Measurements from ENCODE around the gene ZBTB49.
A peak's percentile ranks its signal among the peaks of the same experiment; 100 is the strongest.

ZBTB49 gene

GRCh38 chr4:4268776-4269175, 21.3 kb upstream of the ZBTB49 start:
- no peak overlapping the region for H3K4me3 ChIP-seq (ENCODE audit: low read length)
- TF ChIP-seq ZNF274 (IDR thresholded peaks at IDR 0.05; ENCODE audit: low read depth, low read length): no peak

- no peak for TF ChIP-seq ZNF274 (IDR thresholded peaks at IDR 0.05; ENCODE audit: low read depth, low read length)
These were observed 20.7 kb upstream of the ZBTB49 start for GRCh38 chr4:4269331-4269731.

GRCh38 chr4:4269856-4270255, 20.2 kb upstream of the ZBTB49 start:
- TF ChIP-seq ZNF274 (IDR thresholded peaks at IDR 0.05; ENCODE audit: low read depth, low read length): no peak
- H3K4me3 ChIP-seq (ENCODE audit: low read length): no peak overlapping the region

More at GRCh38 chr4:4269331-4269731, 20.7 kb upstream of the ZBTB49 start:
- no peak overlapping the region for H3K4me3 ChIP-seq (ENCODE audit: low read length)

DNA sequence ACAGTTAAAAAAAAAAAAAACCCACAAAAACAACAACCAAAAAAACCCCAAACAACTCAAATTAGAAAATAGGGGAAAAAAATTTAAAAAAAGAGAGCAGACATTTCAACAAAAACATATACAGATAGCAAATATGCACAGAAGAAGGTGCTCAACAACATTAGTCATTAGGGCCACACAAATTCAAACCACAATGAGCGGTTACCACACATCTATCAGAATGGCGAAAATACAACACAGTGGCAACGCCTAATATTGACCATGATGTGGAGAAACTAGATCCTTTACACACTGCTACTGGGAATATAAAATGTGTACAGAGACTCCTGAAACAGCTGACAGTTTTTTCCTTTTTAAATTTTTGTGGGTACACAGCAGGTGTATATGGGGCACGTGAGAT, 19.5 kb upstream of the ZBTB49 start:
- TF ChIP-seq ZNF274 (IDR thresholded peaks at IDR 0.05; ENCODE audit: low read depth, low read length): no peak
- no peak overlapping the region for H3K4me3 ChIP-seq (ENCODE audit: low read length)

DNA sequence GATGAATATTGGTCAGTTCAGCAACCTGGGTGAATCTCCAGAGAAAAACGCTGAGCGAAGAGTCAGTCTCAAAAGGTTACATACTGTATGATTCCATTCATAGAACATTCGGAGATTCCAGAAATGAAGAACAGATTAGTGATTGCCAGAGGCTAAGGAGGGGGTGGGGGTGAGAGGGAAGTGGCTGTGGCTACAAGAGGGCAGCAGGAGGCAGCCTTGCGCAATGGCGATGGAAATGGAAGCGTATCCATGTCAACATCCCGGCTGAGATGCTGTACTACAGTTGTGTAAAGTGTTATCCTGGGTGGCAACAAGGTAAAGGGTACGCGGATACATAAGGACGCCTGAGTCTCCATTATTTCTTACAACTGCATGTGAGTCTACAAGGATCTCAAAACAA, 18.1 kb upstream of the ZBTB49 start:
- no peak overlapping the region for H3K4me3 ChIP-seq (ENCODE audit: low read length)

DNA sequence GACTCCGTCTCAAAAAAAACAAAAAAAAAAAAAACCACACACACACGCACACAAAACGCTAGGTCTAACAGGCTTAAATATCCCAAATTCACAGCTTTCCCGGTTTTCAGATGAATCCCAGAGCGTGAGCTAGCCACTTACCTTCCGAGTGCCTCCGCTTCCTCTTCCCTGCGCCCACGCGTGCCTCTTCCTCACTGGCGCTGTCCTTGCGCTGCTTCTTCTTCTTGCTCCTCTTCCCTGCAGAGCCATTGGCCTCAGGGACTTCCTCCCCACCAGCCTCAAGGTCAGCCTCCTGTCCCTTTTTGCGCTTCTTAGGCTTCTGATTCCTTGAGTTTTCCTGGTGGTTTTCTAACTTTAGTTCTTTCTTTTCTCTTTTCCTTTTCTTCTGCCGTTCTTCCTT, 15.8 kb upstream of the ZBTB49 start:
- H3K4me3 ChIP-seq (ENCODE audit: low read length): no peak overlapping the region
- TF ChIP-seq ZNF274 (IDR thresholded peaks at IDR 0.05; ENCODE audit: low read depth, low read length): no peak

More for the DNA sequence above, 18.1 kb upstream of the ZBTB49 start:
- TF ChIP-seq ZNF274 (IDR thresholded peaks at IDR 0.05; ENCODE audit: low read depth, low read length): no peak

DNA sequence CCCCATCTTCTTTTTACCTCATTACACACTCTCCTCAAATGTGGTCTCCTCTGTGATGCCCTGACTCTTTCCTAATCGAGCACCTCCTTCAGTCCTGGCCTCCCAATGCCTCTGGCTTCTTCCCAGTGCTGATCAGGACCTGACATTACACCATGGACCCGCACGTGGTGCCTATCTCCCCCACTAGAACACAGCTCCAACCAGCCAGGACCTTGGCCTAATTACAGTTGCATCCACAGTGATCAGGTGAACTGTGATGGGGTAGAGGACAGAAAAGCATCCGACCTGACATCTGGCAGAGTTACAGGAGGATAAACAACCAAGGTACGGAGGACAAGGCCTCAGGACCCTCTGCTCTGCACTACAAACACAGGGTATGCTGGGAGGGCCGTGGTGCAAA, 12.5 kb upstream of the ZBTB49 start:
- no peak for TF ChIP-seq ZNF274 (IDR thresholded peaks at IDR 0.05; ENCODE audit: low read depth, low read length)
- H3K4me3 ChIP-seq (ENCODE audit: low read length): no peak overlapping the region

DNA sequence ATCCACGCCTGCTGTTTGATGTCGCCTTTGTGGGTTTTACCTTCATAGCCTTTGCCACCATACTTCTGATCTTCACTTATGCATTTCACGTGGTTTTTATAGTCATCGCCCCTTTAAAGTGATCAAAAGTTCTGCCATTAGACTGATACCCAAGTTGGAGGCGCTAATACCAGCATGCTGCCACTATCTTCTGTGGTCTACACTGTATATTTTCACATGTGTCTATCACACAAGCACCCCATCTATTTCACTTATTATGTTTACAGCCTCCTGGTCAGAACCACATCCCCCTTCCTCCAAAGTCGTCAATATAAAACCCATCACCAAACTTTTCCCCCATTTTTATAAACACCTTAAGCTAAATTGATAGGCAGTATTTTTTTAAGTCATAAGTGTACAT, 8.3 kb upstream of the ZBTB49 start:
- no peak for TF ChIP-seq ZNF274 (IDR thresholded peaks at IDR 0.05; ENCODE audit: low read depth, low read length)
- no peak overlapping the region for H3K4me3 ChIP-seq (ENCODE audit: low read length)

GRCh38 chr4:4284827-4285618, 5.0 kb upstream of the ZBTB49 start:
- no peak for TF ChIP-seq ZNF274 (IDR thresholded peaks at IDR 0.05; ENCODE audit: low read depth, low read length)
- no peak overlapping the region for H3K4me3 ChIP-seq (ENCODE audit: low read length)

- no peak overlapping the region for H3K4me3 ChIP-seq (ENCODE audit: low read length)
- no peak for TF ChIP-seq ZNF274 (IDR thresholded peaks at IDR 0.05; ENCODE audit: low read depth, low read length)
These were observed 2.0 kb upstream of the ZBTB49 start for GRCh38 chr4:4288098-4288497.

- peak overlapping the region; percentile 90 for H3K4me3 ChIP-seq (ENCODE audit: low read length)
- TF ChIP-seq ZNF274 (IDR thresholded peaks at IDR 0.05; ENCODE audit: low read depth, low read length): no peak
These were observed 996 bp upstream of the ZBTB49 start for GRCh38 chr4:4289055-4289454.

GRCh38 chr4:4289597-4289940, 482 bp upstream of the ZBTB49 start:
- TF ChIP-seq ZNF274 (IDR thresholded peaks at IDR 0.05; ENCODE audit: low read depth, low read length): no peak

DNA sequence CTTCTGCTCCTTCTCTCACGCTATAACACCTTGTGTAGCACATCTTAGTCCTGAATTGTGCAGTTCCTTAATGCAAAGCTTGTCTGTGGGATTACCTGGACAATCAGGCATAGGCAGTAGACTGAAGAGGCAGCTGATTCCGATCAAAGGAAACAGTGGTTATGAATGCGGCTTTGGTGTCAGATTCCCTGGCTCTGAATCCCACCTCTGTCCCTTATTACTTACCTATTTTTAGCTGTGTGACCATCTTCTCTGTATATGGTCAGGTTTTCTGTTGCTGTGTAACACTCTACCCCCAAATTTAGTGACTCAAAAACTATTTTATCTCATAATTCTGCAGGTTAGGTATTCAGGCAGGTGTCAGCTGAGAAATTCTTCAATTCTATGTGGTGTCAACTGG, 3.2 kb downstream of the ZBTB49 start:
- no peak overlapping the region for H3K4me3 ChIP-seq (ENCODE audit: low read length)
- no peak for TF ChIP-seq ZNF274 (IDR thresholded peaks at IDR 0.05; ENCODE audit: low read depth, low read length)

More at GRCh38 chr4:4289597-4289940, 482 bp upstream of the ZBTB49 start:
- H3K4me3 ChIP-seq (ENCODE audit: low read length): peak overlapping the region; percentile 90

GRCh38 chr4:4296283-4296846, 6.3 kb downstream of the ZBTB49 start:
- H3K4me3 ChIP-seq (ENCODE audit: low read length): no peak overlapping the region
- TF ChIP-seq ZNF274 (IDR thresholded peaks at IDR 0.05; ENCODE audit: low read depth, low read length): no peak

DNA sequence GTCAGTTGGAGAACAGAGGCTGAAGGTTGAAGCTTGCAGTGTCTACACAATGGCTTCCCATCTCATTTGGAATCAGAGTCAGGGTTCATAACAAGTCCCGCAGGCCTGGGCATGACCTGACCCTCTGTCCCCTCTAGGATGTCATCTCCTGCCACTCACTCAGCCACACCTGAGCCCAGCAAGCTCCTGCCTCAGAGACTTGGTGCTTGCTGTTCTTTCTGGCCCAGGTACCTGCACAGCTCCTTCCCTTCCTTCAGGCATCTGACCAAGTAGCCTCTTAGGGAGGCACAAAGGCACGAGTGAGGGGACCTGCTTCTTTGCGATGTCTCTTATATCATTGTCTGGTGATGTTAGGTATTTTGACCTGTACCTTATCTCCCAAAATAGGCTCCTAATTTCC, 9.0 kb downstream of the ZBTB49 start:
- no peak for TF ChIP-seq ZNF274 (IDR thresholded peaks at IDR 0.05; ENCODE audit: low read depth, low read length)
- H3K4me3 ChIP-seq (ENCODE audit: low read length): no peak overlapping the region
